Liver (tissue), 9 donors: ENCODE results near the gene COPS9. TPM values are rescaled to one million over a fixed set of nuclear protein-coding genes. Genes with fewer than 3 reads are reported as not detected.

Source experiments
- DNase-seq: peaks from one replicate; pipeline ENCODE4 v3.0.0-alpha.2; 2017; ENCODE audit warnings: low spot score
- H3K27ac ChIP-seq, 2 donors: one replicate each; pipeline ENCODE4 v1.7.0; 2013; ENCODE audit warnings: inconsistent platforms in 2 of 2, low read length in 2 of 2, control low read depth in 1 of 2, low read depth in 1 of 2, mild to moderate bottlenecking in 1 of 2
- H3K27me3 ChIP-seq, 4 donors: one replicate each; pipeline versions ENCODE4 v1.6.1 to v1.7.0; 2013; ENCODE audit warnings: low read length in 3 of 4, inconsistent platforms in 1 of 4, mild to moderate bottlenecking in 1 of 4, moderate library complexity in 1 of 4; ENCODE audit not compliant: control insufficient read depth in 4 of 4, insufficient read depth in 4 of 4
- H3K36me3 ChIP-seq, 4 donors: one replicate each; pipeline versions ENCODE4 v1.6.1 to v1.7.0; 2013; ENCODE audit warnings: low read length in 3 of 4, mild to moderate bottlenecking in 3 of 4, low read depth in 1 of 4, moderate library complexity in 1 of 4; ENCODE audit not compliant: control insufficient read depth in 4 of 4, insufficient read depth in 3 of 4
- H3K4me1 ChIP-seq, 4 donors: one replicate each; pipeline versions ENCODE4 v1.6.1 to v1.7.0; 2013; ENCODE audit warnings: low read length in 3 of 4, mild to moderate bottlenecking in 3 of 4, moderate library complexity in 1 of 4; ENCODE audit not compliant: control insufficient read depth in 4 of 4, insufficient read depth in 4 of 4
- H3K4me3 ChIP-seq, 3 donors: one replicate each; pipeline versions ENCODE4 v1.6.1 to v1.7.0; 2013; ENCODE audit warnings: low read length in 3 of 3, control low read depth in 1 of 3, low read depth in 1 of 3, mild to moderate bottlenecking in 1 of 3
- H3K9ac ChIP-seq, 2 donors: one replicate each; pipeline ENCODE4 v1.7.0; 2013; ENCODE audit warnings: low read length in 2 of 2, mild to moderate bottlenecking in 2 of 2, moderate library complexity in 2 of 2, control low read depth in 1 of 2, low read depth in 1 of 2
- H3K9me3 ChIP-seq, 4 donors: one replicate each; pipeline versions ENCODE4 v1.6.1 to v1.7.0; 2013; ENCODE audit warnings: low read length in 3 of 4; ENCODE audit not compliant: control insufficient read depth in 4 of 4
- ATF3 ChIP-seq: IDR thresholded peaks from 2 replicates; pipeline ENCODE4 v1.6.1; 2016; ENCODE audit warnings: antibody characterized with exemption
- EGR1 ChIP-seq, 2 donors: IDR thresholded peaks; 2 replicates each; pipeline ENCODE4 v1.6.1; 2016 to 2018; ENCODE audit warnings: antibody characterized with exemption in 2 of 2, low read depth in 2 of 2
- HNF4A ChIP-seq, 2 donors: conservative IDR thresholded peaks; 2 replicates each; pipeline ENCODE4 v1.6.1; 2016; ENCODE audit warnings: antibody characterized with exemption in 2 of 2, mild to moderate bottlenecking in 2 of 2
- HNF4G ChIP-seq: IDR thresholded peaks from 2 replicates; pipeline ENCODE4 v1.6.1; 2016; ENCODE audit warnings: antibody characterized with exemption
- JUND ChIP-seq, 2 donors: IDR thresholded peaks; 2 replicates each; pipeline ENCODE4 v1.6.1; 2016; ENCODE audit warnings: antibody characterized with exemption in 2 of 2
- MAX ChIP-seq: IDR thresholded peaks from 2 replicates; pipeline ENCODE4 v1.6.1; 2016; ENCODE audit warnings: antibody characterized with exemption
- NR2F2 ChIP-seq: IDR thresholded peaks from 2 replicates; pipeline ENCODE4 v1.6.1; 2016; ENCODE audit warnings: antibody characterized with exemption
- RAD21 ChIP-seq, 2 donors: IDR thresholded peaks; 2 replicates each; pipeline ENCODE4 v1.6.1; 2016; ENCODE audit warnings: antibody characterized with exemption in 2 of 2, mild to moderate bottlenecking in 2 of 2
- REST ChIP-seq: IDR thresholded peaks from 2 replicates; pipeline ENCODE4 v1.6.1; 2016; ENCODE audit warnings: antibody characterized with exemption, mild to moderate bottlenecking
- RXRA ChIP-seq, 2 donors: IDR thresholded peaks; 2 replicates each; pipeline ENCODE4 v1.6.1; 2017 to 2018; ENCODE audit warnings: antibody characterized with exemption in 2 of 2, mild to moderate bottlenecking in 1 of 2
- SP1 ChIP-seq: IDR thresholded peaks from 2 replicates; pipeline ENCODE4 v1.6.1; 2018; ENCODE audit warnings: antibody characterized with exemption, mild to moderate bottlenecking
- TAF1 ChIP-seq: conservative IDR thresholded peaks from 2 replicates; pipeline ENCODE4 v1.6.1; 2016; ENCODE audit warnings: antibody characterized with exemption, mild to moderate bottlenecking
- YY1 ChIP-seq: IDR thresholded peaks from 2 replicates; pipeline ENCODE4 v1.6.1; 2016; ENCODE audit warnings: antibody characterized with exemption, mild to moderate bottlenecking
- WGBS: extraction: QIAGEN DNeasy Blood & Tissue Kit; methylation state at CpG from one replicate; pipeline ENCODE4 v1.1.7; 2013; 5-methylcytosine and 5-hydroxymethylcytosine counted together
- polyA plus RNA-seq, 2 donors: library from polyadenylated mRNA; stranded (reverse) in 1 of 2; unstranded in 1 of 2; fragments of 200-250 nt in 1 of 2; fragments of >200 nt in 1 of 2; fragmentation: Nextera tagmentation in 1 of 2; extraction: Ambion mirVana in 1 of 2; gene quantifications; one replicate each; pipeline versions ENCODE4 v1.2.1 to v1.2.3, GENCODE V29; 2013 to 2015
- total RNA-seq, 2 donors: library from RNA; depleted of rRNA; stranded (reverse); fragments of >200 nt; gene quantifications; one replicate each; pipeline ENCODE4 v1.2.3, GENCODE V29; 2014
- TF ChIP-seq, protein P1 (sequence below): IDR thresholded peaks from 2 replicates; pipeline ENCODE4 v1.6.1; 2016; ENCODE audit warnings: antibody characterized with exemption
- TF ChIP-seq, protein P2 (sequence below): fragments of 150-350 bp; IDR thresholded peaks from 2 replicates; pipeline ENCODE4 v1.5.1; 2017; ENCODE audit warnings: improper control_type of control experiment, low read depth, low read length; ENCODE audit not compliant: missing input control
- donor health status: healthy.
- donor health status: healthy.
- donor health status: healthy.
- donor health status: healthy.
- donor health status: healthy.

COPS9 gene
- total and polyA plus RNA-seq, 4 donors: 12.9 to 138 (median 79.6) TPM

GRCh38 chr2:240172071-240172895, 36.2 kb upstream of the COPS9 start:
- Histone ChIP-seq H3K4me1 (no peaks in the 10 kb centered on the region), H3K9me3 (no peaks in the 10 kb centered on the region), H3K36me3 (peaks cover 0 to 1% (median 0%) of the 10 kb centered on the region in 4 donors), H3K9ac (no peak overlapping the region), H3K27ac (no peak overlapping the region), H3K4me3 (no peak overlapping the region), H3K27me3 (peaks cover 0 to 7% (median 0%) of the 10 kb centered on the region in 4 donors)
- TF ChIP-seq RAD21 (IDR thresholded peaks at IDR 0.05) (no peak), REST (no peak), JUND (IDR thresholded peaks at IDR 0.05) (no peak), NR2F2 (no peak), HNF4G (no peak), SP1 (no peak), EGR1 (IDR thresholded peaks at IDR 0.05; ENCODE audit: low read depth in 2 of 2) (no peak)
- DNase-seq: no peak
- 72% methylated on average over 13 of the region's 13 CpGs for WGBS

DNA sequence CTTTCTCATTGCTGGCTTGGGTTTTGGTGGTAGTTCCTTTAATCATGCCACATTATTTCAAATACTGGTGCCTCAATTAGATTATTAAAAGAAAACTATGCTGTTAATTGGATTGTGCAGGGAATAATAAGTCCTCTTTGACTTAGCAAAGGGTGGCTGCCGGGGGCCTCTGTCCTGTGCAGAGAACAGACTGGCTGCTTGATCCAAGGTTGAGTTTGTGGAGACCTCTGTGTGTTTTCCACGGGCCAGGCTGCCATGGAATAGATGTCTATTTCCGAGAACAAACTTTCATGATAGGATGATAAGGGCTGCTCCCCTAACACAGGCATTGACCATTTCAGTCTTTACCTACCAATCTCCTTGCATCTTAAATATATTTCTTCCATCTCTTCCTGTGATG, 34.8 kb upstream of the COPS9 start:
- H3K4me3 ChIP-seq: no peak overlapping the region
- H3K4me1 ChIP-seq: no peaks in the 10 kb centered on the region
- no peak for DNase-seq
- peaks cover 0 to 1% (median 0%) of the 10 kb centered on the region in 4 donors for H3K36me3 ChIP-seq
- H3K27me3 ChIP-seq: peaks cover 0 to 7% (median 0%) of the 10 kb centered on the region in 4 donors
- H3K9me3 ChIP-seq: no peaks in the 10 kb centered on the region
- 72% methylated on average over 3 of the region's 3 CpGs for WGBS
- H3K9ac ChIP-seq: no peak overlapping the region
- TF ChIP-seq, protein P1, sequence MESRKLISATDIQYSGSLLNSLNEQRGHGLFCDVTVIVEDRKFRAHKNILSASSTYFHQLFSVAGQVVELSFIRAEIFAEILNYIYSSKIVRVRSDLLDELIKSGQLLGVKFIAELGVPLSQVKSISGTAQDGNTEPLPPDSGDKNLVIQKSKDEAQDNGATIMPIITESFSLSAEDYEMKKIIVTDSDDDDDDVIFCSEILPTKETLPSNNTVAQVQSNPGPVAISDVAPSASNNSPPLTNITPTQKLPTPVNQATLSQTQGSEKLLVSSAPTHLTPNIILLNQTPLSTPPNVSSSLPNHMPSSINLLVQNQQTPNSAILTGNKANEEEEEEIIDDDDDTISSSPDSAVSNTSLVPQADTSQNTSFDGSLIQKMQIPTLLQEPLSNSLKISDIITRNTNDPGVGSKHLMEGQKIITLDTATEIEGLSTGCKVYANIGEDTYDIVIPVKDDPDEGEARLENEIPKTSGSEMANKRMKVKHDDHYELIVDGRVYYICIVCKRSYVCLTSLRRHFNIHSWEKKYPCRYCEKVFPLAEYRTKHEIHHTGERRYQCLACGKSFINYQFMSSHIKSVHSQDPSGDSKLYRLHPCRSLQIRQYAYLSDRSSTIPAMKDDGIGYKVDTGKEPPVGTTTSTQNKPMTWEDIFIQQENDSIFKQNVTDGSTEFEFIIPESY: no peak
- TF ChIP-seq, protein P2, sequence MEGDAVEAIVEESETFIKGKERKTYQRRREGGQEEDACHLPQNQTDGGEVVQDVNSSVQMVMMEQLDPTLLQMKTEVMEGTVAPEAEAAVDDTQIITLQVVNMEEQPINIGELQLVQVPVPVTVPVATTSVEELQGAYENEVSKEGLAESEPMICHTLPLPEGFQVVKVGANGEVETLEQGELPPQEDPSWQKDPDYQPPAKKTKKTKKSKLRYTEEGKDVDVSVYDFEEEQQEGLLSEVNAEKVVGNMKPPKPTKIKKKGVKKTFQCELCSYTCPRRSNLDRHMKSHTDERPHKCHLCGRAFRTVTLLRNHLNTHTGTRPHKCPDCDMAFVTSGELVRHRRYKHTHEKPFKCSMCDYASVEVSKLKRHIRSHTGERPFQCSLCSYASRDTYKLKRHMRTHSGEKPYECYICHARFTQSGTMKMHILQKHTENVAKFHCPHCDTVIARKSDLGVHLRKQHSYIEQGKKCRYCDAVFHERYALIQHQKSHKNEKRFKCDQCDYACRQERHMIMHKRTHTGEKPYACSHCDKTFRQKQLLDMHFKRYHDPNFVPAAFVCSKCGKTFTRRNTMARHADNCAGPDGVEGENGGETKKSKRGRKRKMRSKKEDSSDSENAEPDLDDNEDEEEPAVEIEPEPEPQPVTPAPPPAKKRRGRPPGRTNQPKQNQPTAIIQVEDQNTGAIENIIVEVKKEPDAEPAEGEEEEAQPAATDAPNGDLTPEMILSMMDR: no peak
- TF ChIP-seq YY1: no peak
- TF ChIP-seq RXRA (IDR thresholded peaks at IDR 0.05): no peak
- no peak for TF ChIP-seq TAF1
- no peak for TF ChIP-seq SP1
- no peak for TF ChIP-seq EGR1 (IDR thresholded peaks at IDR 0.05; ENCODE audit: low read depth in 2 of 2)
- TF ChIP-seq RAD21 (IDR thresholded peaks at IDR 0.05): no peak
- no peak for TF ChIP-seq JUND (IDR thresholded peaks at IDR 0.05)
- no peak for TF ChIP-seq HNF4G
- TF ChIP-seq ATF3: no peak
- TF ChIP-seq REST: no peak
- TF ChIP-seq HNF4A (conservative IDR thresholded peaks at IDR 0.05): no peak
- no peak for TF ChIP-seq NR2F2
- TF ChIP-seq MAX: no peak
- H3K27ac ChIP-seq: no peak overlapping the region
